PC-9 (cell line): ENCODE data around the gene KLK14. TPM values are rescaled to one million over a fixed set of nuclear protein-coding genes. Genes with fewer than 3 reads are reported as not detected.

ENCODE experiments used
- BruUV-seq: library from RNA; stranded (reverse); fragments of 400-500 nt; replicated peaks from 2 replicates; lab custom pipeline; 2021; lab: Mats Ljungman, UMichigan
- CTCF ChIA-PET: fragments of 300-600 bp; sonication (Branson Sonifier 250); formaldehyde crosslinking; loops from one replicate; lab custom pipeline; 2022; ENCODE audit warnings: antibody characterized with exemption; lab: Charles Lee
- POLR2A ChIA-PET: fragments of 300-600 bp; sonication (Branson Sonifier 250); formaldehyde crosslinking; loops from one replicate; lab custom pipeline; 2022; ENCODE audit warnings: antibody characterized with exemption; ENCODE audit not compliant: unreplicated experiment; lab: Charles Lee
- DNase-seq, 2 experiments: peaks; one replicate each; pipeline versions ENCODE4 v3.0.0 to v3.0.0-alpha.2; 2015 to 2022; ENCODE audit warnings: mixed read lengths in 1 of 2
- H2AFZ ChIP-seq: fragments of 200-600 bp; sonication (generic); 2 replicates; pipeline ENCODE4 v1.8.1; 2017; ENCODE audit warnings: antibody characterized with exemption
- H3F3A ChIP-seq: fragments of 200-600 bp; sonication (generic); 2 replicates; pipeline ENCODE4 v1.8.1; 2017; ENCODE audit warnings: antibody characterized with exemption, mild to moderate bottlenecking, low read depth; ENCODE audit not compliant: insufficient read depth
- H3K27ac ChIP-seq: fragments of 200-600 bp; sonication (generic); 2 replicates; pipeline ENCODE4 v1.6.1; 2016; ENCODE audit warnings: mixed run types
- H3K27me3 ChIP-seq: fragments of 200-600 bp; sonication (generic); 2 replicates; pipeline ENCODE4 v1.6.1; 2016; ENCODE audit warnings: low read depth, mixed run types; ENCODE audit not compliant: insufficient read depth
- H3K36me3 ChIP-seq: fragments of 200-600 bp; sonication (generic); 2 replicates; pipeline ENCODE4 v1.6.1; 2016; ENCODE audit warnings: low read depth, mixed run types
- H3K4me1 ChIP-seq: fragments of 200-600 bp; sonication (generic); replicated peaks from 2 replicates; pipeline ENCODE4 v1.6.1; 2016; ENCODE audit warnings: mixed run types; ENCODE audit not compliant: insufficient read depth
- H3K4me2 ChIP-seq: fragments of 200-600 bp; sonication (generic); 2 replicates; pipeline ENCODE4 v1.6.1; 2017; ENCODE audit warnings: mixed run types
- H3K4me3 ChIP-seq: fragments of 200-600 bp; sonication (generic); 2 replicates; pipeline ENCODE4 v1.6.1; 2016; ENCODE audit warnings: mixed run types
- H3K79me2 ChIP-seq: fragments of 200-600 bp; sonication (generic); 2 replicates; pipeline ENCODE4 v1.6.1; 2017; ENCODE audit warnings: low read depth, mixed run types
- H3K9me2 ChIP-seq: fragments of 200-600 bp; sonication (generic); 2 replicates; pipeline ENCODE4 v1.8.1; 2017; ENCODE audit warnings: mild to moderate bottlenecking; ENCODE audit not compliant: insufficient read depth
- H3K9me3 ChIP-seq: fragments of 200-600 bp; sonication (generic); 2 replicates; pipeline ENCODE4 v1.8.1; 2016; ENCODE audit warnings: low read depth; ENCODE audit not compliant: insufficient read depth
- H4K20me1 ChIP-seq: fragments of 200-600 bp; sonication (generic); 2 replicates; pipeline ENCODE4 v1.8.1; 2017; ENCODE audit not compliant: insufficient read depth
- CTCF ChIP-seq: fragments of 200-600 bp; sonication (generic); conservative IDR thresholded peaks from 2 replicates; pipeline ENCODE4 v1.6.1; 2017; ENCODE audit warnings: mixed run types, antibody characterized with exemption, mild to moderate bottlenecking, moderate library complexity
- EZH2 ChIP-seq: fragments of 200-600 bp; sonication (generic); IDR thresholded peaks from 2 replicates; pipeline ENCODE4 v1.8.0; 2017; ENCODE audit warnings: antibody characterized with exemption, low read depth
- intact Hi-C: fragments of 100-400 bp; cut with micrococcal nuclease; formaldehyde crosslinking; loops from one replicate; pipeline ENCODE4 v1.10.0; 2022; ENCODE audit not compliant: unreplicated experiment
- total RNA-seq: library from RNA; stranded (reverse); gene quantifications from 2 replicates; pipeline ENCODE4 v1.2.3, GENCODE V29; 2021

Gene KLK14
- total RNA-seq, 1 experiment from 2014 or later = 0.57 TPM

DNA sequence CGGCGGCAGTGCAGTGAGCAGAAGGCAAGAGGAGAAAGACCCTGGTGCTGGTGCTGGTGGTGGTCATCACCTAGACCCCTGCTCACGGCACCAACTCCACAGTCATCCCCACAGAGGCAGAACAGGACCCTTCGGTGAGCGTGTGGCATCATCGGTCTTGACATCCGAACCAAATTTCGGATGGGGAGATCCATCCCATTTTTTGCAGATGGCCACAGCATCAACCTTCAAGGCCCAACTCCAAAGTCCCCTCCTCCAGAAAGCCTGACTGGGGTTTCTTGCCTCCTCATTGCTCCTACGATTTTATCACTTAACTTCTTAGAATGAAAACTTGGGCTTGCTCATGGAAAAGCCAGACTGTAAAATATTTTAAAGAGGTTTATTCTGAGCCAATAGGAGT lies 39.2 kb downstream of the KLK14 start:
- intact Hi-C loops = no loop called here
- POLR2A ChIA-PET = interaction anchor here (0.5 kb wide), 1 partner anchor 41 kb away, joined by 3 read pairs; no protein-coding TSS in a partner anchor
- BruUV-seq = no TSS peak
- H3K27ac ChIP-seq = no peak overlapping the region
- no peak for DNase-seq
- 0 out of 2 replicates have a peak, but pooled peaks cover 3% of the 10 kb centered on the region for H3F3A ChIP-seq
- no peak overlapping the region for H2AFZ ChIP-seq
- H4K20me1 ChIP-seq = no peaks in the 10 kb centered on the region
- no peak overlapping the region for H3K4me3 ChIP-seq
- H3K36me3 ChIP-seq = no peaks in the 10 kb centered on the region
- no peaks in the 10 kb centered on the region for H3K9me2 ChIP-seq
- no peaks in the 10 kb centered on the region for H3K9me3 ChIP-seq
- H3K4me2 ChIP-seq = no peak overlapping the region
- no peaks in the 10 kb centered on the region for H3K4me1 ChIP-seq
- CTCF ChIA-PET = no interaction called here
- H3K79me2 ChIP-seq = no peaks in the 10 kb centered on the region
- TF ChIP-seq CTCF (no peak), EZH2 (no peak)
- peaks cover 36% of the 10 kb centered on the region for H3K27me3 ChIP-seq

DNA sequence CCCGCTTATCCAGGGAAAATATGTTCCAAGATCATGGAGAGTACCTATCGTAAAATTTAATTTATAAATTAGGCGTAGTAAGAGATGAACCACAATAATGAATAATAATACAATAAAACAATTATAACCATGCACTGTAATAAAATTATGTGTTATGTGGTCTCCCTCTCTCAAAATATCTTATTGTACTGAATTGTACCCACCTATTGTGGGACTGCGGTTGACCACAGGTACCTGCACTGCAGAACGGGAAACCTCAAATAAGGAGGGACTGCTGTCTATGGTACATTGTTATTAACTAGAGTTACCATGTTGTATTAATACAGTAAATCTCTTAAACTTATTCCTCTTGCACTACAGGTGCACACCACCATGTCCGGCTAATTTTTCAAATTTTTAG lies 42.5 kb downstream of the KLK14 start:
- Histone ChIP-seq H3K27ac (no peak overlapping the region), H3K9me2 (no peaks in the 10 kb centered on the region), H3F3A (no peaks in the 10 kb centered on the region), H3K79me2 (no peaks in the 10 kb centered on the region), H3K9me3 (no peaks in the 10 kb centered on the region), H3K27me3 (0 out of 2 replicates have a peak, but pooled peaks cover 14% of the 10 kb centered on the region), H3K36me3 (no peaks in the 10 kb centered on the region), H4K20me1 (no peaks in the 10 kb centered on the region), H2AFZ (no peak overlapping the region), H3K4me1 (no peaks in the 10 kb centered on the region), H3K4me3 (no peak overlapping the region), H3K4me2 (no peak overlapping the region)
- intact Hi-C loops = no loop called here
- ChIA-PET CTCF (no interaction called here), POLR2A (no interaction called here)
- DNase-seq = no peak
- no peak for TF ChIP-seq CTCF
- TF ChIP-seq EZH2 = no peak
- BruUV-seq = no TSS peak

- no peaks in the 10 kb centered on the region for H3K9me2 ChIP-seq
Measured at GRCh38 chr19:51036519-51036918, 46.2 kb downstream of the KLK14 start.

More at GRCh38 chr19:51036519-51036918, 46.2 kb downstream of the KLK14 start:
- Histone ChIP-seq H2AFZ (no peak overlapping the region), H3K36me3 (no peaks in the 10 kb centered on the region), H3K9me3 (no peaks in the 10 kb centered on the region), H3K4me3 (no peak overlapping the region), H3K4me2 (no peak overlapping the region), H4K20me1 (no peaks in the 10 kb centered on the region), H3K4me1 (no peaks in the 10 kb centered on the region), H3K79me2 (no peaks in the 10 kb centered on the region), H3F3A (no peaks in the 10 kb centered on the region), H3K27me3 (no peaks in the 10 kb centered on the region), H3K27ac (no peak overlapping the region)
- POLR2A ChIA-PET = no interaction called here
- peak in 1 of 2 experiments; percentile 12 for DNase-seq
- TF ChIP-seq EZH2 (no peak), CTCF (no peak)
- CTCF ChIA-PET = interaction anchor here (0.6 kb wide), 1 partner anchor 18 kb away, joined by 12 read pairs; no protein-coding TSS in a partner anchor
- intact Hi-C loops = no loop called here
- no TSS peak for BruUV-seq
